ENCODE measurements around the gene ENPP5. TPM values are rescaled to one million over a fixed set of nuclear protein-coding genes. Genes with fewer than 3 reads are reported as not detected.

ENPP5 gene, protein sequence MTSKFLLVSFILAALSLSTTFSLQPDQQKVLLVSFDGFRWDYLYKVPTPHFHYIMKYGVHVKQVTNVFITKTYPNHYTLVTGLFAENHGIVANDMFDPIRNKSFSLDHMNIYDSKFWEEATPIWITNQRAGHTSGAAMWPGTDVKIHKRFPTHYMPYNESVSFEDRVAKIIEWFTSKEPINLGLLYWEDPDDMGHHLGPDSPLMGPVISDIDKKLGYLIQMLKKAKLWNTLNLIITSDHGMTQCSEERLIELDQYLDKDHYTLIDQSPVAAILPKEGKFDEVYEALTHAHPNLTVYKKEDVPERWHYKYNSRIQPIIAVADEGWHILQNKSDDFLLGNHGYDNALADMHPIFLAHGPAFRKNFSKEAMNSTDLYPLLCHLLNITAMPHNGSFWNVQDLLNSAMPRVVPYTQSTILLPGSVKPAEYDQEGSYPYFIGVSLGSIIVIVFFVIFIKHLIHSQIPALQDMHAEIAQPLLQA
- 1.4 and 2.3 TPM in 2 replicates for total RNA-seq (2022)
- percentile 40 among the genes with signal in this experiment for Bru-seq, nascent RNA
- BruChase-seq, experiment 1, labeled RNA remaining after a 2-hour chase: percentile 45 among the genes with signal in this experiment
- BruChase-seq, experiment 2, labeled RNA remaining after a 6-hour chase: percentile 35 among the genes with signal in this experiment
- long read RNA-seq, partial matches to known transcripts: 0 of 4 reads
- long read RNA-seq, other reads (novel, unspliced or antisense): 2 of 4 reads

DNA sequence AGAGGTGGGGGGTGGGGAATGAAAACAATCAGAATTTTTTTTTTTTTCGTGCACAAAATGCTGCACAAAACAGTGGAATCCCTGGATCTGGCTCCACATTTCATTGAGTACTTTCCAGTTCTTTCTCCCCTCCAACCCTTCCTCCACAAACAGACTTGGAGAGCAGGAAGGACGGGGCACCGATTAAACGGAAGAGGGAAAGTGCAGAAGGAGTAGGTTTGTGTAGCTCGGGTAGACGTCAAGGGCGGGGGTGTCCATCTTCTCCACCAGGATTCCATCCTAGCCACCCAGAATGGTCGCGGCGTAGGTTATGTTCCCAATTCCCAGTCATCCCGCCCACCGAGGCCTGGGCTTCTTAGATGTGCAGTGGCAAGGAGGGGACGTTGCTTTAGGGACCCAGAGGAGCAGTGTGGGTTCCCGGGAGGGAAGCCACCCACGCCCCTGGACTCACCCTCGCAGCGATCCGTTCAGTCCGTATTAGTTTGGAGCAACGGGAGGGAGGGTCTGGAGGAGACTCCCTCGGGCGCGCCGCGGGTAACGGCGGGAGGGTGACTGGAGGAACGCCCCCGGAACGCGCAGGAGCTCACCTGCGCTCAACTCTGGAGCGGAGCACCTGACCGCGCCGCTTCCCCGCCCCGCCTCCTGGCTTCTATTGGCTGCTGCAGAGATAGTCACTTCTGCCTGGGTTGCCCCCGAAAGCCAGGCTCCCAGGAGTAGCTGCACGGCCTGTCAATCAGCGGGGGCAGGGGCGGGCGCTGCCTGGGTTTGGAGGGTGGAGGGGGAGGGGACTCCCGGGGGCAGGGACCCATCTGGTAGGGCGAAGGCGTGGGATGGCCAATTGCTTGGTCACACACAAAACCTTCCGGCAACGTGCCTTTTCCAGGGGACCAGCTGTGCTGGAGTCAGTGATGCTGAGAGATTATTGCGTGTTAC lies at the start of gene ENPP5:
Gene ENPP5, minus strand, starts transcription at position 624 of the 933 bp plus-strand sequence. CDS start 2,718 bp downstream, outside the sequence.
- intact Hi-C loops (cut with micrococcal nuclease; ENCODE audit: unreplicated experiment): loop anchor here (1.0 kb wide), 1 partner anchor 41 kb away; the partner anchor contains the start of gene ENPP4
- no peak for TF ChIP-seq CTCF (IDR thresholded peaks at IDR 0.05; ENCODE audit: insufficient read depth in 1 of 2, low read depth in 1 of 2, low read length in 1 of 2, severe bottlenecking in 1 of 2, unreplicated experiment in 1 of 2)
- 0 out of 2 replicates have a peak, but pooled peaks cover 4% of the 10 kb centered on the region for H3K4me1 ChIP-seq
- no peaks in the 10 kb centered on the region for H3K36me3 ChIP-seq (ENCODE audit: control insufficient read depth, insufficient read depth, low read length)
- ChIA-PET CTCF (interaction anchor here (0.6 kb wide), 1 partner anchor 109 kb away, joined by 3 read pairs; no protein-coding TSS in a partner anchor), POLR2A (interaction anchor here (0.6 kb wide), 1 partner anchor 117 kb away, joined by 3 read pairs; no protein-coding TSS in a partner anchor)
- no TSS peak for BruUV-seq (replicated peaks)
- H3K9me3 ChIP-seq: no peaks in the 10 kb centered on the region
- peak; percentile 91 to 94 for DNase-seq
- Mint-ChIP-seq H3K36me3 (ENCODE audit: insufficient read depth, unreplicated experiment) (peaks cover 5% of the 10 kb centered on the region), H3K27ac (ENCODE audit: unreplicated experiment) (no peak within 1 kb of the TSS), H3K27me3 (ENCODE audit: insufficient read depth, unreplicated experiment) (peaks cover 2% of the 10 kb centered on the region), H3K4me1 (ENCODE audit: low read depth, unreplicated experiment) (peaks cover 6% of the 10 kb centered on the region), H3K4me3 (ENCODE audit: unreplicated experiment) (peak within 1 kb of the TSS; percentile 91), H3K9me3 (ENCODE audit: unreplicated experiment) (no peaks in the 10 kb centered on the region)
- peak within 1 kb of the TSS; percentile 53 for H3K4me3 ChIP-seq (ENCODE audit: low read depth, low read length)
- no peaks in the 10 kb centered on the region for H3K27me3 ChIP-seq (replicated peaks; ENCODE audit: control insufficient read depth, insufficient read depth, low read length)

- Mint-ChIP-seq H3K27ac (ENCODE audit: unreplicated experiment) (no peak overlapping the region), H3K4me3 (ENCODE audit: unreplicated experiment) (no peak overlapping the region), H3K9me3 (ENCODE audit: unreplicated experiment) (no peaks in the 10 kb centered on the region), H3K27me3 (ENCODE audit: insufficient read depth, unreplicated experiment) (peaks cover 10% of the 10 kb centered on the region), H3K36me3 (ENCODE audit: insufficient read depth, unreplicated experiment) (no peaks in the 10 kb centered on the region), H3K4me1 (ENCODE audit: low read depth, unreplicated experiment) (no peaks in the 10 kb centered on the region)
- Histone ChIP-seq H3K27me3 (replicated peaks; ENCODE audit: control insufficient read depth, insufficient read depth, low read length) (no peaks in the 10 kb centered on the region), H3K4me1 (no peaks in the 10 kb centered on the region), H3K9me3 (no peaks in the 10 kb centered on the region), H3K36me3 (ENCODE audit: control insufficient read depth, insufficient read depth, low read length) (no peaks in the 10 kb centered on the region), H3K4me3 (ENCODE audit: low read depth, low read length) (no peak overlapping the region)
- DNase-seq: no peak
- no peak for TF ChIP-seq CTCF (IDR thresholded peaks at IDR 0.05; ENCODE audit: insufficient read depth in 1 of 2, low read depth in 1 of 2, low read length in 1 of 2, severe bottlenecking in 1 of 2, unreplicated experiment in 1 of 2)
- no TSS peak for BruUV-seq (replicated peaks)
- intact Hi-C loops (cut with micrococcal nuclease; ENCODE audit: unreplicated experiment): loop anchor here (5.0 kb wide), 1 partner anchor 127 kb away; no protein-coding TSS in a partner anchor
- CTCF ChIA-PET: no interaction called here
- POLR2A ChIA-PET: no interaction called here
Measured at GRCh38 chr6:46219661-46220060, 48.9 kb upstream of the ENPP5 start.

Data from Caco-2 (cell line).